HepG2 (cell line): ENCODE data around the gene RABL6. TPM values are rescaled to one million over a fixed set of nuclear protein-coding genes. Genes with fewer than 3 reads are reported as not detected.

Experiments used
- AKAP8 ChIP-seq: sonication (generic); formaldehyde crosslinking; IDR thresholded peaks from 2 replicates; pipeline ENCODE4 v1.5.1; 2020; ENCODE audit warnings: mild to moderate bottlenecking, missing genetic modification reagents
- ATF5 ChIP-seq: sonication (generic); formaldehyde crosslinking; IDR thresholded peaks from 2 replicates; pipeline ENCODE4 v1.4.0; 2020; ENCODE audit warnings: mild to moderate bottlenecking, low read depth, missing genetic modification reagents
- HHEX ChIP-seq: IDR thresholded peaks from 2 replicates; pipeline ENCODE4 v1.6.1; 2016; ENCODE audit warnings: control low read depth
- HNF1B ChIP-seq: sonication (generic); formaldehyde crosslinking; IDR thresholded peaks from 2 replicates; pipeline ENCODE4 v1.5.1; 2020; ENCODE audit warnings: mild to moderate bottlenecking, moderate library complexity, missing genetic modification reagents
- LCORL ChIP-seq, 2 experiments: fragments of 450-650 bp in 1 of 2; sonication (generic) in 1 of 2; formaldehyde crosslinking in 1 of 2; IDR thresholded peaks; 2 replicates each; pipeline versions ENCODE4 v1.5.0 to v1.6.1; 2017 to 2020; ENCODE audit warnings: antibody characterized with exemption in 1 of 2, missing genetic modification reagents in 1 of 2
- MLX ChIP-seq: IDR thresholded peaks from 2 replicates; pipeline ENCODE4 v1.6.1; 2016
- SALL1 ChIP-seq: sonication (generic); formaldehyde crosslinking; IDR thresholded peaks from 2 replicates; pipeline ENCODE4 v1.8.0; 2022; ENCODE audit warnings: mild to moderate bottlenecking, missing genetic modification reagents
- SCMH1 ChIP-seq: sonication (generic); formaldehyde crosslinking; IDR thresholded peaks from 2 replicates; pipeline ENCODE4 v1.9.0; 2021; ENCODE audit warnings: missing genetic modification reagents, mild to moderate bottlenecking, borderline replicate concordance
- SP1 ChIP-seq, 2 experiments: fragments of 450-650 bp in 1 of 2; sonication (generic) in 1 of 2; formaldehyde crosslinking in 1 of 2; IDR thresholded peaks; 2 replicates each; pipeline versions ENCODE4 v1.4.0 to v1.6.1; 2016 to 2020; ENCODE audit warnings: missing genetic modification reagents in 1 of 2
- TAF15 ChIP-seq: fragments of 200-400 bp; formaldehyde crosslinking; IDR thresholded peaks from one replicate; pipeline ENCODE4 v1.6.1; 2018; ENCODE audit warnings: mild to moderate bottlenecking, low read depth, low read length; ENCODE audit not compliant: poor library complexity, severe bottlenecking
- TFDP2 ChIP-seq: sonication (generic); formaldehyde crosslinking; IDR thresholded peaks from 2 replicates; pipeline ENCODE4 v1.4.0; 2020; ENCODE audit warnings: missing genetic modification reagents
- ZBTB33 ChIP-seq: sonication (generic); formaldehyde crosslinking; IDR thresholded peaks from 2 replicates; pipeline ENCODE4 v1.4.0; 2020; ENCODE audit warnings: missing genetic modification reagents
- ZNF446 ChIP-seq: sonication (generic); formaldehyde crosslinking; IDR thresholded peaks from 2 replicates; pipeline ENCODE4 v1.5.0; 2020; ENCODE audit warnings: mild to moderate bottlenecking, missing genetic modification reagents
- ZNF496 ChIP-seq: sonication (generic); formaldehyde crosslinking; IDR thresholded peaks from 2 replicates; pipeline ENCODE4 v1.8.1; 2023; ENCODE audit warnings: mild to moderate bottlenecking, moderate library complexity, missing genetic modification reagents; ENCODE audit not compliant: insufficient replicate concordance
- ZNF501 ChIP-seq: sonication (generic); formaldehyde crosslinking; IDR thresholded peaks from 2 replicates; pipeline ENCODE4 v1.5.1; 2020; ENCODE audit warnings: mild to moderate bottlenecking, moderate library complexity, missing genetic modification reagents
- ZNF569 ChIP-seq: sonication (generic); formaldehyde crosslinking; IDR thresholded peaks from 2 replicates; pipeline ENCODE4 v1.5.0; 2020; ENCODE audit warnings: mild to moderate bottlenecking, missing genetic modification reagents, moderate library complexity, borderline replicate concordance
- ZNF672 ChIP-seq: sonication (generic); formaldehyde crosslinking; IDR thresholded peaks from 2 replicates; pipeline ENCODE4 v1.8.1; 2022; ENCODE audit warnings: missing genetic modification reagents
- ZNF691 ChIP-seq: sonication (generic); formaldehyde crosslinking; IDR thresholded peaks from 2 replicates; pipeline ENCODE4 v1.4.0; 2020; ENCODE audit warnings: missing genetic modification reagents, low read depth, mild to moderate bottlenecking, borderline replicate concordance
- ZNF747 ChIP-seq: sonication (generic); formaldehyde crosslinking; IDR thresholded peaks from 2 replicates; pipeline ENCODE4 v1.8.1; 2023; ENCODE audit warnings: missing genetic modification reagents, mild to moderate bottlenecking, borderline replicate concordance
- ZNF761 ChIP-seq: sonication (generic); formaldehyde crosslinking; conservative IDR thresholded peaks from 2 replicates; pipeline ENCODE4 v1.4.0; 2020; ENCODE audit warnings: mild to moderate bottlenecking, missing genetic modification reagents
- ZNF775 ChIP-seq: sonication (generic); formaldehyde crosslinking; IDR thresholded peaks from 2 replicates; pipeline ENCODE4 v1.4.0; 2020; ENCODE audit warnings: missing genetic modification reagents, mild to moderate bottlenecking, moderate library complexity, borderline replicate concordance
- polyA plus RNA-seq, 8 experiments: library from polyadenylated mRNA; depleted of rRNA in 3 of 8; stranded (reverse) in 7 of 8; unstranded in 1 of 8; fragments of >200 nt; fragmentation: Illumina TruSeq in 4 of 8; extraction: Trizol in 4 of 8; gene quantifications; 2 replicates each; pipeline versions ENCODE4 v1.2.1 to v1.2.3, GENCODE V29; 2011 to 2016; ENCODE audit warnings: low read depth in 4 of 8, missing spikeins in 1 of 8, mixed read lengths in 1 of 8; ENCODE audit not compliant: insufficient read depth in 1 of 8
- total RNA-seq, 5 experiments: library from RNA; depleted of rRNA; stranded (reverse); fragments of >200 nt; fragmentation: Illumina TruSeq; extraction: Trizol; gene quantifications; 2 replicates each; pipeline ENCODE4 v1.2.3, GENCODE V29; 2016; ENCODE audit warnings: low read depth in 1 of 5

The RABL6 gene
- total and polyA plus RNA-seq, 2 of the 13 experiments (the other 11 are each of a cell fraction or from before 2014, with no cell fraction given): 81.5 to 125 TPM

GRCh38 chr9:136793086-136793946 is 14.4 kb upstream of the RABL6 start (continued):
- TF ChIP-seq ZNF775 (CRISPR knock-in tag) (no peak), ZNF761 (CRISPR knock-in tag) (peak; percentile 16; the same call in 1 of the 2 replicates), HNF1B (CRISPR knock-in tag) (peak; percentile 54; the same call in 1 of the 2 replicates), ATF5 (no peak), ZNF496 (CRISPR knock-in tag) (no peak), ZNF446 (no peak), SCMH1 (CRISPR knock-in tag) (no peak), ZNF672 (CRISPR knock-in tag) (no peak), SP1 (IDR thresholded peaks at IDR 0.05) (no peak), SP1 (CRISPR knock-in tag; IDR thresholded peaks at IDR 0.05) (0 out of 2 replicates have a peak, but pooled peaks have one; percentile 13), AKAP8 (peak; percentile 92), MLX (CRISPR knock-in tag) (no peak), ZNF747 (CRISPR knock-in tag) (peak; percentile 25; the same call in 1 of the 2 replicates), SALL1 (peak; percentile 68), HHEX (CRISPR knock-in tag) (no peak), LCORL (IDR thresholded peaks at IDR 0.05) (no peak), LCORL (CRISPR knock-in tag; IDR thresholded peaks at IDR 0.05) (peak; percentile 52; the same call in 1 of the 2 replicates), ZNF569 (CRISPR knock-in tag) (no peak), ZNF501 (peak; percentile 55; the same call in 1 of the 2 replicates), ZNF691 (peak; percentile 68; the same call in 1 of the 2 replicates), ZBTB33 (CRISPR knock-in tag) (no peak), TFDP2 (CRISPR knock-in tag) (peak; percentile 51), TAF15 (peak; percentile 60)
